Immature natural killer cell (primary cell): ENCODE measurements around the gene MRPL45. TPM values are rescaled to one million over a fixed set of nuclear protein-coding genes. Genes with fewer than 3 reads are reported as not detected.

Source experiments
- DNase-seq, 3 donors: peaks; one replicate each; pipeline ENCODE4 v3.0.0; 2022; ENCODE audit warnings: mixed read lengths in 1 of 3
- H3K27ac Mint-ChIP-seq, 6 donors: one replicate each; pipeline ENCODE4 v1.8.0; 2020; ENCODE audit warnings: mixed read lengths in 6 of 6, mild to moderate bottlenecking in 5 of 6, inconsistent platforms in 4 of 6, moderate library complexity in 3 of 6
- H3K27me3 Mint-ChIP-seq, 3 donors: one replicate each; pipeline ENCODE4 v1.8.0; 2020 to 2021; ENCODE audit warnings: low read depth in 3 of 3, mild to moderate bottlenecking in 3 of 3, mixed read lengths in 3 of 3, moderate library complexity in 3 of 3, inconsistent platforms in 1 of 3
- H3K36me3 Mint-ChIP-seq, 3 donors: one replicate each; pipeline ENCODE4 v1.8.0; 2020; ENCODE audit warnings: mixed read lengths in 3 of 3, inconsistent platforms in 2 of 3, mild to moderate bottlenecking in 2 of 3
- H3K4me1 Mint-ChIP-seq, 2 donors: one replicate each; pipeline ENCODE4 v1.8.0; 2020; ENCODE audit warnings: inconsistent platforms in 2 of 2, mild to moderate bottlenecking in 2 of 2, mixed read lengths in 2 of 2, moderate library complexity in 1 of 2
- H3K4me3 Mint-ChIP-seq, 5 donors: one replicate each; pipeline ENCODE4 v1.8.0; 2020; ENCODE audit warnings: mild to moderate bottlenecking in 5 of 5, mixed read lengths in 5 of 5, inconsistent platforms in 3 of 5, moderate library complexity in 3 of 5
- H3K9me3 Mint-ChIP-seq, 6 donors: one replicate each; pipeline ENCODE4 v1.8.0; 2020; ENCODE audit warnings: mild to moderate bottlenecking in 6 of 6, mixed read lengths in 6 of 6, inconsistent platforms in 4 of 6, moderate library complexity in 3 of 6
- polyA plus RNA-seq, 3 donors: library from polyadenylated mRNA; unstranded; fragments of 300-500 nt; fragmentation: Illumina TruSeq; gene quantifications; one replicate each; pipeline ENCODE4 v1.2.3, GENCODE V29; 2021

MRPL45 gene
- polyA plus RNA-seq, 3 donors from 2014 or later = 18.4 to 27.8 (median 26.6) TPM

- peaks cover 11 to 25% (median 15%) of the 10 kb centered on the region in 3 donors for H3K36me3 Mint-ChIP-seq
- no peak overlapping the region for H3K27ac Mint-ChIP-seq
- no peaks in the 10 kb centered on the region for H3K4me1 Mint-ChIP-seq
- H3K4me3 Mint-ChIP-seq = no peak overlapping the region
- no peak for DNase-seq
- H3K9me3 Mint-ChIP-seq = no peaks in the 10 kb centered on the region
- H3K27me3 Mint-ChIP-seq = peaks cover 0 to 4% (median 0%) of the 10 kb centered on the region in 3 donors
These were observed 18.5 kb downstream of the MRPL45 start for GRCh38 chr17:38315497-38315896.

- H3K4me3 Mint-ChIP-seq = no peak overlapping the region
- H3K27ac Mint-ChIP-seq = no peak overlapping the region
- H3K36me3 Mint-ChIP-seq = peaks cover 18 to 31% (median 21%) of the 10 kb centered on the region in 3 donors
- H3K9me3 Mint-ChIP-seq = no peaks in the 10 kb centered on the region
- no peak for DNase-seq
- peaks cover 0 to 8% (median 0%) of the 10 kb centered on the region in 3 donors for H3K27me3 Mint-ChIP-seq
- H3K4me1 Mint-ChIP-seq = no peaks in the 10 kb centered on the region
These were observed 20.1 kb downstream of the MRPL45 start for GRCh38 chr17:38317081-38317480.

GRCh38 chr17:38320482-38320881 is 23.5 kb downstream of the MRPL45 start:
- Mint-ChIP-seq H3K4me1 (no peaks in the 10 kb centered on the region), H3K36me3 (peaks cover 18 to 27% (median 25%) of the 10 kb centered on the region in 3 donors), H3K4me3 (no peak overlapping the region), H3K27ac (no peak overlapping the region), H3K9me3 (no peaks in the 10 kb centered on the region), H3K27me3 (peaks cover 0 to 8% (median 0%) of the 10 kb centered on the region in 3 donors)
- DNase-seq = no peak

GRCh38 chr17:38322156-38322779 is 25.3 kb downstream of the MRPL45 start:
- no peaks in the 10 kb centered on the region for H3K4me1 Mint-ChIP-seq
- no peaks in the 10 kb centered on the region for H3K9me3 Mint-ChIP-seq
- H3K27ac Mint-ChIP-seq = no peak overlapping the region
- peaks cover 14 to 23% (median 21%) of the 10 kb centered on the region in 3 donors for H3K36me3 Mint-ChIP-seq
- H3K27me3 Mint-ChIP-seq = peaks cover 0 to 8% (median 1%) of the 10 kb centered on the region in 3 donors
- peak; percentile 43 to 59 (median 52) for DNase-seq
- H3K4me3 Mint-ChIP-seq = no peak overlapping the region

GRCh38 chr17:38322897-38323296 is 25.9 kb downstream of the MRPL45 start:
- H3K27ac Mint-ChIP-seq = no peak overlapping the region
- no peak overlapping the region for H3K4me3 Mint-ChIP-seq
- peaks cover 1 to 8% (median 4%) of the 10 kb centered on the region in 3 donors for H3K27me3 Mint-ChIP-seq
- peaks cover 14 to 19% (median 17%) of the 10 kb centered on the region in 3 donors for H3K36me3 Mint-ChIP-seq
- no peak for DNase-seq
- no peaks in the 10 kb centered on the region for H3K9me3 Mint-ChIP-seq
- H3K4me1 Mint-ChIP-seq = no peaks in the 10 kb centered on the region

GRCh38 chr17:38324141-38324697 is 27.3 kb downstream of the MRPL45 start:
- no peak overlapping the region for H3K27ac Mint-ChIP-seq
- H3K36me3 Mint-ChIP-seq = peaks cover 11 to 18% (median 16%) of the 10 kb centered on the region in 3 donors
- peaks cover 1 to 10% (median 5%) of the 10 kb centered on the region in 3 donors for H3K27me3 Mint-ChIP-seq
- no peak overlapping the region for H3K4me3 Mint-ChIP-seq
- no peak for DNase-seq
- H3K4me1 Mint-ChIP-seq = no peaks in the 10 kb centered on the region
- no peaks in the 10 kb centered on the region for H3K9me3 Mint-ChIP-seq

- H3K27me3 Mint-ChIP-seq = peaks cover 1 to 10% (median 5%) of the 10 kb centered on the region in 3 donors
- H3K4me3 Mint-ChIP-seq = no peak overlapping the region
- no peaks in the 10 kb centered on the region for H3K4me1 Mint-ChIP-seq
- no peak for DNase-seq
- H3K27ac Mint-ChIP-seq = no peak overlapping the region
- peaks cover 11 to 18% (median 16%) of the 10 kb centered on the region in 3 donors for H3K36me3 Mint-ChIP-seq
- no peaks in the 10 kb centered on the region for H3K9me3 Mint-ChIP-seq
These were observed 27.8 kb downstream of the MRPL45 start for GRCh38 chr17:38324772-38325171.

GRCh38 chr17:38325221-38325851 is 28.4 kb downstream of the MRPL45 start:
- peak overlapping the region in 1 of 6 donors; percentile 66 for H3K27ac Mint-ChIP-seq
- DNase-seq = no peak
- H3K36me3 Mint-ChIP-seq = peaks cover 7 to 14% (median 12%) of the 10 kb centered on the region in 3 donors
- no peaks in the 10 kb centered on the region for H3K4me1 Mint-ChIP-seq
- H3K9me3 Mint-ChIP-seq = no peaks in the 10 kb centered on the region
- peaks cover 1 to 9% (median 8%) of the 10 kb centered on the region in 3 donors for H3K27me3 Mint-ChIP-seq
- no peak overlapping the region for H3K4me3 Mint-ChIP-seq

GRCh38 chr17:38326996-38327792 is 30.2 kb downstream of the MRPL45 start:
- no peak for DNase-seq
- H3K36me3 Mint-ChIP-seq = peaks cover 0 to 8% (median 6%) of the 10 kb centered on the region in 3 donors
- H3K27ac Mint-ChIP-seq = no peak overlapping the region
- no peaks in the 10 kb centered on the region for H3K9me3 Mint-ChIP-seq
- no peaks in the 10 kb centered on the region for H3K4me1 Mint-ChIP-seq
- H3K27me3 Mint-ChIP-seq = peaks cover 3 to 14% (median 4%) of the 10 kb centered on the region in 3 donors
- H3K4me3 Mint-ChIP-seq = peak overlapping the region in 1 of 5 donors; percentile 33

- Mint-ChIP-seq H3K9me3 (no peaks in the 10 kb centered on the region), H3K4me1 (no peaks in the 10 kb centered on the region), H3K36me3 (peaks cover 0 to 4% (median 2%) of the 10 kb centered on the region in 3 donors), H3K4me3 (no peak overlapping the region), H3K27me3 (peaks cover 2 to 17% (median 3%) of the 10 kb centered on the region in 3 donors), H3K27ac (no peak overlapping the region)
- DNase-seq = no peak
These were observed 31.0 kb downstream of the MRPL45 start for GRCh38 chr17:38327936-38328335.

- no peaks in the 10 kb centered on the region for H3K4me1 Mint-ChIP-seq
- no peak overlapping the region for H3K27ac Mint-ChIP-seq
- no peak for DNase-seq
- peaks cover 2 to 17% (median 3%) of the 10 kb centered on the region in 3 donors for H3K27me3 Mint-ChIP-seq
- no peaks in the 10 kb centered on the region for H3K9me3 Mint-ChIP-seq
- peaks cover 0 to 4% (median 0%) of the 10 kb centered on the region in 3 donors for H3K36me3 Mint-ChIP-seq
- no peak overlapping the region for H3K4me3 Mint-ChIP-seq
These were observed 31.7 kb downstream of the MRPL45 start for GRCh38 chr17:38328620-38329019.

GRCh38 chr17:38329284-38329683 is 32.3 kb downstream of the MRPL45 start:
- DNase-seq = no peak
- Mint-ChIP-seq H3K27ac (no peak overlapping the region), H3K9me3 (no peaks in the 10 kb centered on the region), H3K4me1 (no peaks in the 10 kb centered on the region), H3K36me3 (peaks cover 0 to 4% (median 0%) of the 10 kb centered on the region in 3 donors), H3K27me3 (peaks cover 2 to 17% (median 3%) of the 10 kb centered on the region in 3 donors), H3K4me3 (no peak overlapping the region)

GRCh38 chr17:38329808-38330730 is 33.1 kb downstream of the MRPL45 start:
- peaks cover 3 to 18% (median 4%) of the 10 kb centered on the region in 3 donors for H3K27me3 Mint-ChIP-seq
- peaks cover 0 to 4% (median 0%) of the 10 kb centered on the region in 3 donors for H3K36me3 Mint-ChIP-seq
- H3K27ac Mint-ChIP-seq = no peak overlapping the region
- DNase-seq = no peak
- no peak overlapping the region for H3K4me3 Mint-ChIP-seq
- no peaks in the 10 kb centered on the region for H3K4me1 Mint-ChIP-seq
- H3K9me3 Mint-ChIP-seq = no peaks in the 10 kb centered on the region
